ENCODE data around the gene TNC. TPM values are rescaled to one million over a fixed set of nuclear protein-coding genes. Genes with fewer than 3 reads are reported as not detected.

Gene TNC
- polyA plus RNA-seq, 1 of the 3 experiments (the other 2 are of a cell fraction) = 805 TPM

DNA sequence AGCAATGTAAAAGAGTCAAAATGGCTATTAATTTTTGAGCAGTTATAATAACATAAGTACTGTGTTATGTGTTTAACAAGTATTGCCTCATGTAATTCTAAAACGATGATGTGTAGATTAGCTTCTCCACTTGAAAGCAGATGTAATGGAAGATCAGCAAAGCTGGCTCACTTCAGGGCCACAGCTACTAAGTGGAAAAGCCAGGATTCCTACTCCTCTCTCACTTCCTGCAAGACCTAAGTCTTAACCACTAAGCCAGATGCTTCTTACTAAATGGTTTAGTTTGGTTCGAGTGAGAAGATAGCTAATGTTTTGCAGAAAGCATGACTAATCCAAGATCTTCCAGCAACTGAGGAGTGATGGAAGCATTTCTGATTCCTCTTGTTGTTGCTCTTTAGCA, 15.7 kb upstream of the TNC start:
- H3K36me3 ChIP-seq (replicated peaks in 1 of 2; ENCODE audit: control insufficient read depth in 1 of 2, insufficient read depth in 2 of 2, low read length in 1 of 2) = no peaks in the 10 kb centered on the region
- POLR2A ChIA-PET = no interaction called here

DNA sequence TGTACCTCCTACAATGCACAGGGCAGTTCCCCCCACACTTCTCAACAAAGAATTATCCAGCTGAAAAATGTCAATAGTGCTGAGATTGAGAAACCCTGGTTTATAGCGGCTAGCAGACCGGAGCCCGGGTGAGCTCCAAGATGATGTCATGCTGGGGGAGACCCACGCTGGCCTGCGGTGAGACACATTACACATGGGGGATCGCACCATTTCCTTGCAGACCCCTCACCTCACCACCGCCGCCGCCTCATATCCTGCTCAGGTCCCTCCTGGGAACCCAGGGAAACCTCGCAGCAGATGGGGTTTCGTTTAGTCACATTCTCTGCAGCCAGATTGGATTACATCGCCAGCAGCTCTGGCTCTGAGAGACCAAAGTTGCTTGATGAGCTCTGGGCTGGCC, 14.7 kb upstream of the TNC start:
- Histone ChIP-seq H3K9me3 (no peaks in the 10 kb centered on the region), H3K4me1 (ENCODE audit: control insufficient read depth in 1 of 2, insufficient read depth in 2 of 2, low read depth in 1 of 2, low read length in 1 of 2) (peaks cover 0 to 6% of the 10 kb centered on the region in 2 experiments; a peak in 3 of 4 replicates), H3K36me3 (replicated peaks in 1 of 2; ENCODE audit: control insufficient read depth in 1 of 2, insufficient read depth in 2 of 2, low read length in 1 of 2) (no peaks in the 10 kb centered on the region), H4K20me1 (ENCODE audit: insufficient read depth) (no peaks in the 10 kb centered on the region), H3K4me2 (no peak overlapping the region), H3K9me2 (no peaks in the 10 kb centered on the region), H3K27ac (ENCODE audit: low read depth in 2 of 2, low read length in 1 of 2) (no peak overlapping the region), H3F3A (replicated peaks; ENCODE audit: insufficient read depth) (peaks cover 11% of the 10 kb centered on the region), H3K79me2 (ENCODE audit: insufficient read depth) (no peaks in the 10 kb centered on the region), H2AFZ (ENCODE audit: low read depth) (no peak overlapping the region), H3K27me3 (ENCODE audit: insufficient read depth) (no peaks in the 10 kb centered on the region), H3K9ac (no peak overlapping the region), H3K4me3 (ENCODE audit: low read depth in 2 of 2, low read length in 1 of 2) (no peak overlapping the region)
- ChIA-PET POLR2A (no interaction called here), CTCF (no interaction called here)
- TF ChIP-seq GATA2 (CRISPR knock-in tag; IDR thresholded peaks at IDR 0.05) (no peak), FOSL2 (IDR thresholded peaks at IDR 0.05; ENCODE audit: borderline replicate concordance, low read depth) (no peak), RCOR1 (IDR thresholded peaks at IDR 0.05; ENCODE audit: low read length) (no peak), SMC3 (IDR thresholded peaks at IDR 0.05; ENCODE audit: low read depth, low read length) (no peak), RXRA (IDR thresholded peaks at IDR 0.05; ENCODE audit: borderline replicate concordance, low read depth) (no peak), TEAD4 (IDR thresholded peaks at IDR 0.05; ENCODE audit: borderline replicate concordance, insufficient read depth) (no peak), EZH2phosphoT487 (IDR thresholded peaks at IDR 0.05; ENCODE audit: borderline replicate concordance, low read depth) (no peak), RAD21 (IDR thresholded peaks at IDR 0.05; ENCODE audit: low read length) (no peak), EP300 (IDR thresholded peaks at IDR 0.05; ENCODE audit: borderline replicate concordance in 1 of 2, low read depth in 1 of 2, low read length in 1 of 2) (no peak), RFX5 (IDR thresholded peaks at IDR 0.05; ENCODE audit: low read length) (no peak), SIN3A (IDR thresholded peaks at IDR 0.05; ENCODE audit: borderline replicate concordance, low read depth, low read length) (no peak), GABPA (IDR thresholded peaks at IDR 0.05; ENCODE audit: low read depth) (no peak), TCF12 (IDR thresholded peaks at IDR 0.05) (no peak), NRF1 (IDR thresholded peaks at IDR 0.05; ENCODE audit: low read depth, low read length) (no peak), CHD2 (IDR thresholded peaks at IDR 0.05; ENCODE audit: low read length, partially characterized antibody) (no peak), NFIC (IDR thresholded peaks at IDR 0.05; ENCODE audit: borderline replicate concordance) (no peak)
- TF ChIP-seq, protein P1, sequence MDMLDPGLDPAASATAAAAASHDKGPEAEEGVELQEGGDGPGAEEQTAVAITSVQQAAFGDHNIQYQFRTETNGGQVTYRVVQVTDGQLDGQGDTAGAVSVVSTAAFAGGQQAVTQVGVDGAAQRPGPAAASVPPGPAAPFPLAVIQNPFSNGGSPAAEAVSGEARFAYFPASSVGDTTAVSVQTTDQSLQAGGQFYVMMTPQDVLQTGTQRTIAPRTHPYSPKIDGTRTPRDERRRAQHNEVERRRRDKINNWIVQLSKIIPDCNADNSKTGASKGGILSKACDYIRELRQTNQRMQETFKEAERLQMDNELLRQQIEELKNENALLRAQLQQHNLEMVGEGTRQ (IDR thresholded peaks at IDR 0.05; ENCODE audit: borderline replicate concordance, low read depth, low read length) = no peak
- TF ChIP-seq, protein P2, sequence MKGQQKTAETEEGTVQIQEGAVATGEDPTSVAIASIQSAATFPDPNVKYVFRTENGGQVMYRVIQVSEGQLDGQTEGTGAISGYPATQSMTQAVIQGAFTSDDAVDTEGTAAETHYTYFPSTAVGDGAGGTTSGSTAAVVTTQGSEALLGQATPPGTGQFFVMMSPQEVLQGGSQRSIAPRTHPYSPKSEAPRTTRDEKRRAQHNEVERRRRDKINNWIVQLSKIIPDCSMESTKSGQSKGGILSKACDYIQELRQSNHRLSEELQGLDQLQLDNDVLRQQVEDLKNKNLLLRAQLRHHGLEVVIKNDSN (IDR thresholded peaks at IDR 0.05; ENCODE audit: borderline replicate concordance, low read depth) = no peak
- TF ChIP-seq, protein P3, sequence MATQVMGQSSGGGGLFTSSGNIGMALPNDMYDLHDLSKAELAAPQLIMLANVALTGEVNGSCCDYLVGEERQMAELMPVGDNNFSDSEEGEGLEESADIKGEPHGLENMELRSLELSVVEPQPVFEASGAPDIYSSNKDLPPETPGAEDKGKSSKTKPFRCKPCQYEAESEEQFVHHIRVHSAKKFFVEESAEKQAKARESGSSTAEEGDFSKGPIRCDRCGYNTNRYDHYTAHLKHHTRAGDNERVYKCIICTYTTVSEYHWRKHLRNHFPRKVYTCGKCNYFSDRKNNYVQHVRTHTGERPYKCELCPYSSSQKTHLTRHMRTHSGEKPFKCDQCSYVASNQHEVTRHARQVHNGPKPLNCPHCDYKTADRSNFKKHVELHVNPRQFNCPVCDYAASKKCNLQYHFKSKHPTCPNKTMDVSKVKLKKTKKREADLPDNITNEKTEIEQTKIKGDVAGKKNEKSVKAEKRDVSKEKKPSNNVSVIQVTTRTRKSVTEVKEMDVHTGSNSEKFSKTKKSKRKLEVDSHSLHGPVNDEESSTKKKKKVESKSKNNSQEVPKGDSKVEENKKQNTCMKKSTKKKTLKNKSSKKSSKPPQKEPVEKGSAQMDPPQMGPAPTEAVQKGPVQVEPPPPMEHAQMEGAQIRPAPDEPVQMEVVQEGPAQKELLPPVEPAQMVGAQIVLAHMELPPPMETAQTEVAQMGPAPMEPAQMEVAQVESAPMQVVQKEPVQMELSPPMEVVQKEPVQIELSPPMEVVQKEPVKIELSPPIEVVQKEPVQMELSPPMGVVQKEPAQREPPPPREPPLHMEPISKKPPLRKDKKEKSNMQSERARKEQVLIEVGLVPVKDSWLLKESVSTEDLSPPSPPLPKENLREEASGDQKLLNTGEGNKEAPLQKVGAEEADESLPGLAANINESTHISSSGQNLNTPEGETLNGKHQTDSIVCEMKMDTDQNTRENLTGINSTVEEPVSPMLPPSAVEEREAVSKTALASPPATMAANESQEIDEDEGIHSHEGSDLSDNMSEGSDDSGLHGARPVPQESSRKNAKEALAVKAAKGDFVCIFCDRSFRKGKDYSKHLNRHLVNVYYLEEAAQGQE (IDR thresholded peaks at IDR 0.05; ENCODE audit: low read depth, low read length) = no peak
- DNase-seq = no peak
- 94% methylated on average over 12 of the region's 12 CpGs for WGBS (ENCODE audit: low lambda C conversion rate)

More for the DNA sequence above, 15.7 kb upstream of the TNC start:
- DNase-seq = no peak
- CTCF ChIA-PET = no interaction called here
- Histone ChIP-seq H3F3A (replicated peaks; ENCODE audit: insufficient read depth) (peaks cover 11% of the 10 kb centered on the region), H3K9me2 (no peaks in the 10 kb centered on the region), H3K4me3 (ENCODE audit: low read depth in 2 of 2, low read length in 1 of 2) (no peak overlapping the region), H3K9ac (no peak overlapping the region), H4K20me1 (ENCODE audit: insufficient read depth) (no peaks in the 10 kb centered on the region), H3K27ac (ENCODE audit: low read depth in 2 of 2, low read length in 1 of 2) (peak overlapping the region in 1 of 2 experiments; percentile 44; a peak in 2 of 4 replicates), H3K9me3 (no peaks in the 10 kb centered on the region), H2AFZ (ENCODE audit: low read depth) (0 out of 2 replicates have a peak overlapping the region, but pooled peaks have one; percentile 12), H3K4me1 (ENCODE audit: control insufficient read depth in 1 of 2, insufficient read depth in 2 of 2, low read depth in 1 of 2, low read length in 1 of 2) (peaks cover 0 to 5% of the 10 kb centered on the region in 2 experiments; a peak in 1 of 4 replicates), H3K27me3 (ENCODE audit: insufficient read depth) (no peaks in the 10 kb centered on the region), H3K79me2 (ENCODE audit: insufficient read depth) (no peaks in the 10 kb centered on the region), H3K4me2 (no peak overlapping the region)
- TF ChIP-seq POLR2AphosphoS5 (IDR thresholded peaks at IDR 0.05; ENCODE audit: low read depth, low read length) (no peak), EP300 (IDR thresholded peaks at IDR 0.05; ENCODE audit: borderline replicate concordance in 1 of 2, low read depth in 1 of 2, low read length in 1 of 2) (peak in 1 of 2 experiments; percentile 21; a peak in 1 of 4 replicates), TAF1 (IDR thresholded peaks at IDR 0.05; ENCODE audit: borderline replicate concordance, low read depth, low read length) (no peak), TCF12 (IDR thresholded peaks at IDR 0.05) (peak; percentile 39; the same call in 1 of the 2 replicates), JUND (IDR thresholded peaks at IDR 0.05) (no peak), NRF1 (IDR thresholded peaks at IDR 0.05; ENCODE audit: low read depth, low read length) (no peak), RCOR1 (IDR thresholded peaks at IDR 0.05; ENCODE audit: low read length) (no peak)
- TF ChIP-seq, protein P4, sequence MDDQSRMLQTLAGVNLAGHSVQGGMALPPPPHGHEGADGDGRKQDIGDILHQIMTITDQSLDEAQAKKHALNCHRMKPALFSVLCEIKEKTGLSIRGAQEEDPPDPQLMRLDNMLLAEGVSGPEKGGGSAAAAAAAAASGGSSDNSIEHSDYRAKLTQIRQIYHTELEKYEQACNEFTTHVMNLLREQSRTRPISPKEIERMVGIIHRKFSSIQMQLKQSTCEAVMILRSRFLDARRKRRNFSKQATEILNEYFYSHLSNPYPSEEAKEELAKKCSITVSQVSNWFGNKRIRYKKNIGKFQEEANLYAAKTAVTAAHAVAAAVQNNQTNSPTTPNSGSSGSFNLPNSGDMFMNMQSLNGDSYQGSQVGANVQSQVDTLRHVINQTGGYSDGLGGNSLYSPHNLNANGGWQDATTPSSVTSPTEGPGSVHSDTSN (IDR thresholded peaks at IDR 0.05) = 0 out of 2 replicates have a peak, but pooled peaks have one; percentile 5
- 59% methylated on average over 2 of the region's 2 CpGs for WGBS (ENCODE audit: low lambda C conversion rate)

Measured in SK-N-SH (cell line).